ENCODE results near the gene TCN1.
"Not testable (repeated sequence)": the region's sequence is repeated elsewhere in the genome, so short reads cannot be mapped to it uniquely, and the experiment has no call there.

TCN1 gene

GRCh38 chr11:59866397-59866796, at the start of gene TCN1:
TSS of gene TCN1 (minus strand) at chr11:59866487. CDS start at chr11:59866470, 17 bp downstream.
- TF ChIP-seq POLR2A (IDR thresholded peaks at IDR 0.05; ENCODE audit: low read depth, low read length) = no peak
- FAIRE-seq (peak; percentile 61), DNase-seq (ENCODE audit: insufficient read length, low spot score) (no peak)

- FAIRE-seq; DNase-seq (ENCODE audit: insufficient read length, low spot score): not testable (repeated sequence)
These were observed 37.3 kb upstream of the TCN1 start for GRCh38 chr11:59903569-59903968.

DNA sequence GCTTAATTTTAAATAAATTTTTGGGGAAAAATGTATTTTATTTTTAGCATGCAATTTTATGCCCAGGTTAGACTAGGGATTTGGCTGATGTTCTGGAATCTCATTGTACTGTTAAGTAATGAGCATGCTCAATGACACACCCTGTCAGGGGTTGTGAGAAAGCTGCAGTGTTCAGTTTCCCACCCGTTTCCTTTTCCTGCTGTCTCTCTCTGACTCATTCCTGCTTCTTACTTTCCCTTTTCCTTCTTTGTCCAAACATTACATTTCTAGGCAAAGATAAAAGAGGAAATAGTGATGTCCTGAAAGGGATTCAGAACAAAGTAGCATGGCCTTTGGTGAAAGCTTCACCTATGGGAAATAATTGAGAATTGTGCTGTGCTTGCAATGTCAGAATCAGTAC, 35.0 kb upstream of the TCN1 start:
- FAIRE-seq (peak; percentile 82), DNase-seq (ENCODE audit: insufficient read length, low spot score) (peak; percentile 38)

GRCh38 chr11:59900366-59901126, 34.3 kb upstream of the TCN1 start:
- FAIRE-seq = no peak
- TF ChIP-seq POLR2A (IDR thresholded peaks at IDR 0.05; ENCODE audit: low read depth, low read length) = no peak

More for the DNA sequence above, 35.0 kb upstream of the TCN1 start:
- no peak for TF ChIP-seq POLR2A (IDR thresholded peaks at IDR 0.05; ENCODE audit: low read depth, low read length)

GRCh38 chr11:59899532-59899931, 33.2 kb upstream of the TCN1 start:
- DNase-seq (ENCODE audit: insufficient read length, low spot score) (peak; percentile 14), FAIRE-seq (peak; percentile 55)
- no peak for TF ChIP-seq POLR2A (IDR thresholded peaks at IDR 0.05; ENCODE audit: low read depth, low read length)

More at GRCh38 chr11:59900366-59901126, 34.3 kb upstream of the TCN1 start:
- DNase-seq (ENCODE audit: insufficient read length, low spot score) = no peak

- no peak for TF ChIP-seq POLR2A (IDR thresholded peaks at IDR 0.05; ENCODE audit: low read depth, low read length)
- DNase-seq (ENCODE audit: insufficient read length, low spot score) = no peak
- FAIRE-seq = no peak
These were observed 32.4 kb upstream of the TCN1 start for GRCh38 chr11:59898650-59899049.

DNA sequence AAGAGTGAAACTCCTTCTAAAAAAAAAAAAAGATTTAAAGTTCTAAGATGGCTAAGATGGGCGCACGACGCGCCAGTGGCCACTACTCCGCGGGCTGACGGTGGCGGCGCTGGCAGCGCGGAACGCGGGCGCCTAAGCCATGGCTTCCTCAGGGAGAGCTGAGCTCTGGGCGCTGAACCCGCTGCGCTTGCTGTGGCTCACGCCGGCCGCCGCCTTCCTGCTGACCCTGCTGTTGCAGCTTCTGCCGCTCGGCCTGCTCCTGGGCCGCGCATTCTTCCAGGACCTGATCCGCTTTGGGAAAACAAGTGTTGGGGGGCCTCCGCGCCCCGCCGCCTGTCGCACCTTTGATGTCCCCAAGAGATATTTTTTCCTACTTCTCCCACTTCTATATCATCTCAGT, 31.8 kb upstream of the TCN1 start:
- no peak for TF ChIP-seq POLR2A (IDR thresholded peaks at IDR 0.05; ENCODE audit: low read depth, low read length)
- FAIRE-seq (no peak), DNase-seq (ENCODE audit: insufficient read length, low spot score) (no peak)

DNA sequence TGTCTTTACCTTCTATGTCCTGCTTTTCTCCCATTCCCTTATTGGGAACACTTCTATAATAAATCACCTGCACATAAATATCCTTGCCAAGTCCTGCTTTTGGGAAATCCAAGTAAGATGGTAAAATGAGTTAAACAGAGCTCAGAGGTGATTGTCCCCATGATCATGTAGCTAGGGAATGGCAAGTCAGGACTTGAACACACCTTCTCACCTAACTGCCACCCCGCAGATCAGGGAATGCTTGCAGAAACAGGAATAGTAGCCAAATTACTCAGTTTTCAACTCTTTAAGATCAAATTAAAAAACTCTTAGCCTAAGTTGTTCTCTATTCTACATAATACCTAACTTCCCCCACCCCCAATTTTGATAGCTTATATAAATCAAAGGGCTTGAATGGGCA, 28.3 kb upstream of the TCN1 start:
- TF ChIP-seq POLR2A (IDR thresholded peaks at IDR 0.05; ENCODE audit: low read depth, low read length) = no peak
- FAIRE-seq = no peak
- no peak for DNase-seq (ENCODE audit: insufficient read length, low spot score)

DNA sequence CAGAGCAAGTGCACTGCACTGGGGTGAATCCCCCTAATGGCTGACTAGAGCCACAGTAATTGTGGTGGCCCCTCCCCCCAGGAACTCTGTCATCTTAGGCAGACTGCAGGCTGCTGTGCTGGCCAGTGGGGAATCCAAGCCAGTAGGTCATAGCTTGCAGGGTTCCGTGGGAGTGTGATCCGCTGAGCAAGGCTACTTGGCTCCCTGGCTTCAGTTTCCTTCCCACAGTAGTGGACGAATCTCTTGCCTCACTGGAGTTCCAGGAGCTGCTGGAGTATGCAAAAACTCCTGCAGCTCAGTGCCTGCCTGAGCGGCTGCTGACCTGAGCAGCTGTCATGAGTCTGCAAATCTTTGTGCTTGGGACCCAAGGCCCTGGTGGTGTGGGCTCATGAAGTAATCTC, 25.5 kb upstream of the TCN1 start:
- FAIRE-seq = no peak
- TF ChIP-seq POLR2A (IDR thresholded peaks at IDR 0.05; ENCODE audit: low read depth, low read length) = no peak
- DNase-seq (ENCODE audit: insufficient read length, low spot score) = no peak

GRCh38 chr11:59887156-59887555, 20.9 kb upstream of the TCN1 start:
- not testable (repeated sequence) for DNase-seq (ENCODE audit: insufficient read length, low spot score); FAIRE-seq

DNA sequence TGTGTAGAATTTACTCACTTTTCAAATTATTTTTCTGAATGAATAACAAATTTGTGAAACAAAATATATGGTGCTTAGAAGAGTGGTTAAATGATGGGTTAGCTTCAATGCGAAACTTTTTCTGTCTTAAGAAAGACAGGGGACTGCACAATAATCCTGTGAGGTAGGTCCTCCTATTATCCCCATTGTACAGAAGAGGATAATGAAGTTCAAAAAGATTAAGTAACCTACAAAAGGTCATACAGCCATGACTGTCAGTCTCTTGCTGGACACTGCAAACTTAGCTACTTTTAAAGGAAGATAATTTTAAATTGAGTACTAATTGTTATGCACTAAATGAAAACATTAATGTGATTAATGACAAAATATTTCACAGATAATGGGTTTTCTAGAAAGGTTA, 17.3 kb upstream of the TCN1 start:
- no peak for FAIRE-seq
- TF ChIP-seq POLR2A (IDR thresholded peaks at IDR 0.05; ENCODE audit: low read depth, low read length) = no peak
- no peak for DNase-seq (ENCODE audit: insufficient read length, low spot score)

DNA sequence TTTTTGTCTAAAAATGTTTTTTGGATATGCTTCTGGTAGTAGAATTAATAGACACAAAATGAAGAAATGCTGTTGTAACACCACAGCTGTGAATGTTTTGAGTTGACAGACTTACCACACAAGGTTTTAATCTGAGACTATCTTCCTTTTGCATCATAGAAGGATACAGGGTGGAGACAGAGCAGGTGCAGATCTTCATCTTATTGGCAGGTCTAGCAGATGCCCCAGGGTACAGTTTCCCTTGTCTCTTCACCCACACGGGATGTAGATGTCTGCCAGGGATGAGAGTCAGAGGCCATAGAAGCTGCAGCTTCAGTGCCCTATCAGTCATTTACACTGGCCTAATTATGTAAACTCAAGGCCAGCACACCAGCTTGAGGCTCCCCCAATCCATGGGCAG, 13.3 kb upstream of the TCN1 start:
- FAIRE-seq = no peak
- TF ChIP-seq POLR2A (IDR thresholded peaks at IDR 0.05; ENCODE audit: low read depth, low read length) = no peak
- DNase-seq (ENCODE audit: insufficient read length, low spot score) = no peak

GRCh38 chr11:59878575-59878974, 12.3 kb upstream of the TCN1 start, which contains the start of gene OOSP3:
TSS of gene OOSP3 (plus strand) at chr11:59878782. CDS start at chr11:59878809, 27 bp downstream.
- DNase-seq (ENCODE audit: insufficient read length, low spot score) (no peak), FAIRE-seq (no peak)
- no peak for TF ChIP-seq POLR2A (IDR thresholded peaks at IDR 0.05; ENCODE audit: low read depth, low read length)

DNA sequence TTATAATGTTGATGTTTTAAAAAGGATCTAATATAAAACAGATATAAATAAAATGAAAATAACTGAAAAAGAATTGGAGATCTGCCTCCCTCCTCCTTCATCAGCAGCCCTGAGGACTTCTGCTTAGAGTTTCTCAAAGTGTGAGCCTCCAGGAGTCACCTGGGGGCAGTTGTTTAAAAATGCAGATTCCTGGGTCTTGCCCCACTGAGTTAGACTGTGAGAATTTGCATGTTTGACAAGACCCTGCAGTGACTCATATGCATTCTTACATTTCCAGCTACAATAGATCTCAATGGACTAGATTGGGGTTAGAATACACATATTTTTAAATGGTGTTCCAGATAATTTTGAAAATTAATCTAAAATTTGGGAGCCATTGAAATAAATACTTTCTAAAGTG, 11.5 kb upstream of the TCN1 start:
- DNase-seq (ENCODE audit: insufficient read length, low spot score) = no peak
- FAIRE-seq = no peak
- no peak for TF ChIP-seq POLR2A (IDR thresholded peaks at IDR 0.05; ENCODE audit: low read depth, low read length)

- no peak for TF ChIP-seq POLR2A (IDR thresholded peaks at IDR 0.05; ENCODE audit: low read depth, low read length)
- DNase-seq (ENCODE audit: insufficient read length, low spot score) = no peak
- FAIRE-seq = no peak
These were observed 11.0 kb upstream of the TCN1 start for GRCh38 chr11:59877325-59877724.

All from H54 (cell line).